ENCODE measurements around the gene ARHGAP33.
"Not testable (repeated sequence)": the region's sequence is repeated elsewhere in the genome, so short reads cannot be mapped to it uniquely, and the experiment has no call there.

Gene ARHGAP33

GRCh38 chr19:35796645-35797542, 21.5 kb downstream of the ARHGAP33 start:
- no peak for DNase-seq

GRCh38 chr19:35797663-35798062, 22.3 kb downstream of the ARHGAP33 start:
- peak in 1 of 2 donors; percentile 26 for DNase-seq

DNA sequence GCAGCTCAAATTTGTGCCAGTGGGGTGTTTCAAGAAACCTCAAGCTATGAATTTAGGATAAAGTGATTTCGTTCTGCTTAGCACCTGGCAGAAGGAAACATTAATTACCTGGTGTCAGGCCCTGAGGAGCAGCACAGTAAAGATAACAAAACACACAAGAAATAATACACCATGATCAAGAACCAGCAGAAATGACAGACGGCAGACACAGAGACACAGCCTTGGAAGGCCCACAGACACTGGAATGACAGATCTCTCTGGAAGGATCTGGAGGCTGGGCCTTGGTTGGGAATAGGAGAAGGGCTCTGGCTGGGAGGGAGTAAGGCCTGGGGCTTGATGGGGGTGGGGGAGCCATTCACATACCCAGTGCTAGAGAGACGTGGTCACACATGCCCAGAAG, 26.5 kb downstream of the ARHGAP33 start:
- no peak for DNase-seq

- no peak for DNase-seq
Observed at GRCh38 chr19:35805526-35806102, 30.2 kb downstream of the ARHGAP33 start.

GRCh38 chr19:35806597-35806996, 31.2 kb downstream of the ARHGAP33 start:
- DNase-seq, result no peak

- no peak for DNase-seq
Observed at GRCh38 chr19:35807633-35808032, 32.3 kb downstream of the ARHGAP33 start.

DNA sequence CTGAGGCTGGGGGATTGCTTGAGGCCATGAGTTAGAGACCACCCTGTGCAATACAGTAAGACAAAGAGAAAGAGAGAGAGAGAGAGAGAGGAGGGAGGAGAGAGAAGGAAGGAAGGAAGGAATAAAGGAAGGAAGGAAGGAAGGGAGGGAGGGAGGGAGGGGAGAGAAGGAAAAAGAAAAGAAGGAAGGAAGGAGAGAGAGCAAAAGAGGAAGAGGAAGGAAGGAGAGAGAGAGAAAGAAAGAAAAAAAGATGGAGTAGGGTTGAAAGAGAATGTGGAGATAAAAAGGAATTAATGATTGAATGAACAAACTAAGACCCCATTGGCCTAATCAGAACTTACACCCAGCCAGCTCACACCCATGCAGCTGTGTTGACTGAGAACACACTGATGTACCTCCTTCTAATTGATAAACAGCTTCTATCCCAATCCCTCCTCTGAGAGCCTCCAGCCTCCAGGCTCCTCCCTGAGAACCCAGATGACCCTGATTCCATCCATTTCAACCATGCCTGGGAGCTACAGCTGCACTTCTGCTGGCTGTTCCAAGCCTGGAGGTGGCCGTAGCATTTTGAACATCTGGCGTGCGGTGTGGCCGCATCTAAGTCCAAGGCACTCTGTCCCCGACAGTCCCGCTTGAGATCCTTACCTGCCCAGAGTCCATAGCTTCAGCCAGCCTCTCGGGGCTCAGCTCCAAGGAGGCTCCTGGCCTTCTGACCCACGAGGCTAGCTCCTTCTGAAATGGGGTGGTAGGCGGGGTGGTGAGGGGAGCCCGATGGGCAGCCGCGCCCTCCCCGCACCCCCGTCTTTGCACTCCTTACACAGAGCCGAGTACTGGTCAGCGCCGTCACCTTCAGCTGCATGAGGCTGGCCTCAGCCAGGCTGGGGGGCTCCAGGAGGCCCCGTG, 36.2 kb downstream of the ARHGAP33 start:
- DNase-seq, result no peak

DNA sequence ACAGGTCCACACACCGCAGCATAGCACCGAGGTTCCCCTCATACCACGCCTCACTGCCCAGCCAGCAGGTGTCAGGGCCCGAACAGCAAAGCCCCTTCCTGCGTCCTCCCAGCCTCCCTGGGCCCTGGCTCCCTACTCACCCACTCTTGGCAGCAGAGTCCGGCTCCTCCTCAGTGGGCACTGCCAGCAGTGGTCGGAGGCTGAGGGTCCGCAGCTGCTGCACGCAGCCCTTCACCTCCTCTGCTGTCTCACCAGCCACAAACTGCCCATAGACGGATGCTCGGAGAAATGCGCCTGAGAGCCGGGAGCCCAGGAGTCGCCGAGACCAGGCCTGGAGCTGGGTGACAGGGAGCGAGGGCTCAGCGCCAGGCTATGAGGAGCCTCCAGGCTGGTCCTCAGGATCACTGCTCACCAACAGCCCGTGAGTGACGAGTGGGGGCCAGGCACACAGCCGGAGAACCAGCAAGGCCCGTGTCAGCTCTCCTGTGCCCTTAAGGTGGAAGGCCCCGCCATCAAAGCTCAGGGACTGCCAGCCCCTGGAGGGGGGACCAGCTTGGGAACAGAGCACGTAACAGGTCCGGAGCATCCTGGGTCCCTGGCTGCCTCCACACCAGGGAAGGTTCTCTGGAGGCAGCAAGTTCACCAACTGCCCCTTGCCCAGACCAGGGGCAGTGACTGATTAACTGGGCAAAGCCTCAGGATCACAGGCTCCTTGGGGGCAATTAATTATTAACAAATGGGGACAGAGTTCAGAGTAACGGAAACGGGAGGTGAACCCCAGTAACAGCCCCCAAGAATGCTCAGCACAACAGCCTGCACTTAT, 37.1 kb downstream of the ARHGAP33 start, which contains the start of gene PRODH2:
Gene PRODH2, minus strand, starts transcription at position 626 of the 823 bp plus-strand sequence. Its CDS starts 40 bp downstream, at position 586.
- no peak for DNase-seq

DNA sequence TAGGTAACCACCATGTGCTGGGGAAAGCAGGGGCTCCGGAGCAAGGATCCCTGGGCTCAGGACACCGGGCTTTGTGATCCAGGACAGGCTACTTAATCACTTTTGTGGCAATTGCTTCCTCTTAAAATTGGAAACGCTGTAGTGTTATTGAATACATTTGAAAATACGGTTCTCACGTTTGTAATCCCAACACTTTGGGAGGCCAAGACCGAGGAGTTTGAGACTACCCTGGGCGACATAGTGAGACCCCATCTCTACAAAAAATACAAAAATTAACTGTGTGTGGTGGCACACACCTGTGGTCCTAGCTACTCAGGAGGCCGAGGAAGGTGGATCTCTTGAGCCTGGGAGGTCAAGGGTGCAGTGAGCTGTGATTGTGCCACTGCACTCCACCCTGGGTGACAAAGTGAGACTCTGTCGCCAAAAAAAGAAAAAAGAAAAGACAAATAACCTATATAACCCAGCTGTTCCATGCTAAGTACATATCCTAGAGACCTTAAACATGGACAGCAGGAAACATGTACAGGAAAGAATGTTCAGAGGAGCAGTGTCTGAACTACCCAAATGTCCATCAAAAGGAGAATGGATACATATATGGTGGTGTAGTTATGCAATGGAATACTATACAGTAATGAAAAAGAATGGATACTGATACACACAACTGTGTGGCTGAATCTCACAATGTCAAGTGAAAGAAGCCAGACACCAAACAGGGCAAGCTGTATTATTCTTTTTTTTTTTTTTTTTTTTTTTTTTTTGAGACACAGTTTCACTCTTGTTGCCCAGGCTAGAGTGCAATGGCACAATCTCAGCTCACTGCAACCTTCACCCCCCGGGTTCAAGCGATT, 37.9 kb downstream of the ARHGAP33 start:
- no peak for DNase-seq

- no peak for DNase-seq
Observed at GRCh38 chr19:35816262-35816661, 40.9 kb downstream of the ARHGAP33 start.

DNA sequence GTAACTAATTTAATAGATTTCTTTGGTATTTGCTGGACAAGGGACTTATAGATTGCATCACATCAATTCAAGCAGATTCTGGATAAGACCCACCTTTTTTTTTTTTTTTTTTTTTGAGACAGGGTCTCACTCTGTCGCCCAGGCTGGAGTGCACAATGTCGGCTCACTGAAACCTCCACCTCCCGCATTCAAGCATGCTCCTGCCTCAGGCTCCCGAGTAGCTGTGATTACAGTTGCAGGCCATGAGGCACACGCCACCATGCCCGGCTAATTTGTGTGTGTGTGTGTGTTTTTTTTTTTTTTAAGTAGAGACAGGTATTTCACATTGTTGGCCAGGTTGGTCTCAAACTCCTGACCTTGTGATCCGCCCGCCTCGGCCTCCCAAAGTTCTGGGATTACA, 41.5 kb downstream of the ARHGAP33 start:
- no peak for DNase-seq

- DNase-seq, result no peak
Observed at GRCh38 chr19:35818445-35818844, 43.1 kb downstream of the ARHGAP33 start.

GRCh38 chr19:35822579-35822978, 47.2 kb downstream of the ARHGAP33 start:
- no peak for DNase-seq

GRCh38 chr19:35824150-35824549, 48.8 kb downstream of the ARHGAP33 start:
- DNase-seq, result no peak

GRCh38 chr19:35828692-35829301, 53.4 kb downstream of the ARHGAP33 start:
- peak; percentile 57 to 70 for DNase-seq

DNA sequence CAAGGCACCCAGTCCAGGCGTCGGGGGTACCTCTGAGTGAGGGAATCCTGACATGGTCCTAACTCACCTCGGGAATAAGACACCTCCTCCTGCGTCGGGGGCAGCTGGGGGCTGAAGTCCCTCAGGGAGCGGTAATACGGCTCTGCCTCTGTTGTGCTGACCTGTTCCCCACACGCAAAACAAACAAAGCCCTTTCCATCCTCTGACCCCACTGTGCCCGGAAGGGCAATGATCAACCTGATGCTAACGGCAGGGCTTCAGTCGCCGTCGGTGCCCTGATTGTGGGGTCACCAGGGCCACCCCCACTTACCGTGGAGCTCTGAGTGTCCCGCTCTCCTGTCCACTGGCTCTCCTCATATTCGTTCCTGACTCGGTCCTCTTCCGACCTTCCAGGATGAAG, 55.6 kb downstream of the ARHGAP33 start:
- no peak for DNase-seq

DNA sequence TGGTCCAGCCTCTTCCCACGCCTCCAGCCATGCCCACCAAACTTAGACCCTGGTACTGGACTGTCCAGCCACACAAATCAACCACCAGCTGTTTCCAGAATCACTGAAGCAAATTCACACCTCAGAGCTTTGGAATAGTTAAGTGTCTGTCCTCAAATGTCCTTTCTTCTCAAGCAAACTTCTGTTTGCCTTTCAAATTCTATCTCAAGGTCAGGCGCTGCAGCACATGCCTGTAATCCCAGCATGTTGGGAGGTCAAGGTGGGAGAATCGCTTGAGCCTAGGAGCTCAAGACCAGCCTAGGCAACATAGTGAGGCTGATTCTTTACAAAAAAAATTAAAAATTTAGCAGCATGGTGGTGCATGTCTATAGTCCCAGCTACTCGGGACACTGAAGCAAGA, 56.7 kb downstream of the ARHGAP33 start:
- DNase-seq, result no peak

GRCh38 chr19:35833972-35834371, 58.6 kb downstream of the ARHGAP33 start:
- no peak for DNase-seq

DNA sequence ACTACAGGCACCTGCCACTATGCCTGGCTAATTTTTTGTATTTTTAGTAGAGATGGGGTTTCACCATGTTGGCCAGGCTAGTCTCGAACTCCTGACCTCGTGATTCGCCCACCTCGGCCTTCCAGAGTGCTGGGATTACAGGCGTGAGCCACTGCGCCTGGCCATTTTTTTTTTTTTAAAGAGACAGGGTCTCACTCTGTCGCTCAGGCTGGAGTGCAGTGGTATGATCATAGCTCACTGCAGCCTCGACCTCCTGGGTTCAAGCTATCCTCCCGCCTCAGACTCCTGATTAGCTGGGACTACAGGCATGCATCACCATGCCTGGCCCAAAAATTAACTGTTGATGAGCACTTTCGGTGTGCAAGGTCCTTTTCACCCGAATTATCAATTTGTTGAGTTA, 60.7 kb downstream of the ARHGAP33 start:
- not testable (repeated sequence) for DNase-seq
